ENCODE results near the gene CACNG1. TPM values are rescaled to one million over a fixed set of nuclear protein-coding genes. Genes with fewer than 3 reads are reported as not detected.
"Not testable (repeated sequence)": the region's sequence is repeated elsewhere in the genome, so short reads cannot be mapped to it uniquely, and the experiment has no call there.

Gene CACNG1
- total RNA-seq, 1 experiment from 2014 or later: not detected

- CTCF ChIA-PET: no interaction called here
- no peak for DNase-seq
- intact Hi-C loops (cut with micrococcal nuclease; ENCODE audit: unreplicated experiment): no loop called here
- no peak for TF ChIP-seq CTCF (IDR thresholded peaks at IDR 0.05; ENCODE audit: unreplicated experiment)
- Mint-ChIP-seq H3K4me1 (ENCODE audit: low read depth, unreplicated experiment) (no peaks in the 10 kb centered on the region), H3K27ac (ENCODE audit: unreplicated experiment) (no peak overlapping the region), H3K27me3 (ENCODE audit: unreplicated experiment) (no peaks in the 10 kb centered on the region), H3K36me3 (ENCODE audit: insufficient read depth, unreplicated experiment) (peaks cover 6% of the 10 kb centered on the region), H3K4me3 (ENCODE audit: low read depth, unreplicated experiment) (no peak overlapping the region), H3K9me3 (ENCODE audit: low read depth, unreplicated experiment) (no peaks in the 10 kb centered on the region)
- BruUV-seq (replicated peaks): no TSS peak
Observed at GRCh38 chr17:67088639-67089038, 44.3 kb downstream of the CACNG1 start.

- DNase-seq: no peak
- no peaks in the 10 kb centered on the region for H3K9me3 Mint-ChIP-seq (ENCODE audit: low read depth, unreplicated experiment)
- BruUV-seq (replicated peaks): no TSS peak
- no peaks in the 10 kb centered on the region for H3K27me3 Mint-ChIP-seq (ENCODE audit: unreplicated experiment)
- CTCF ChIA-PET: no interaction called here
- H3K36me3 Mint-ChIP-seq (ENCODE audit: insufficient read depth, unreplicated experiment): peaks cover 5% of the 10 kb centered on the region
- H3K4me1 Mint-ChIP-seq (ENCODE audit: low read depth, unreplicated experiment): peaks cover 10% of the 10 kb centered on the region
- TF ChIP-seq CTCF (IDR thresholded peaks at IDR 0.05; ENCODE audit: unreplicated experiment): no peak
- no peak overlapping the region for H3K4me3 Mint-ChIP-seq (ENCODE audit: low read depth, unreplicated experiment)
- intact Hi-C loops (cut with micrococcal nuclease; ENCODE audit: unreplicated experiment): no loop called here
- no peak overlapping the region for H3K27ac Mint-ChIP-seq (ENCODE audit: unreplicated experiment)
Observed at GRCh38 chr17:67090341-67090740, 46.0 kb downstream of the CACNG1 start.

- Mint-ChIP-seq H3K4me3 (ENCODE audit: low read depth, unreplicated experiment) (no peak overlapping the region), H3K9me3 (ENCODE audit: low read depth, unreplicated experiment) (no peaks in the 10 kb centered on the region), H3K27ac (ENCODE audit: unreplicated experiment) (no peak overlapping the region), H3K27me3 (ENCODE audit: unreplicated experiment) (no peaks in the 10 kb centered on the region), H3K4me1 (ENCODE audit: low read depth, unreplicated experiment) (peaks cover 25% of the 10 kb centered on the region), H3K36me3 (ENCODE audit: insufficient read depth, unreplicated experiment) (peaks cover 11% of the 10 kb centered on the region)
- DNase-seq: no peak
- CTCF ChIA-PET: no interaction called here
- intact Hi-C loops (cut with micrococcal nuclease; ENCODE audit: unreplicated experiment): no loop called here
- no peak for TF ChIP-seq CTCF (IDR thresholded peaks at IDR 0.05; ENCODE audit: unreplicated experiment)
- BruUV-seq (replicated peaks): no TSS peak
Observed at GRCh38 chr17:67092291-67092690, 47.9 kb downstream of the CACNG1 start.

GRCh38 chr17:67092710-67093109 lies 48.4 kb downstream of the CACNG1 start:
- peaks cover 11% of the 10 kb centered on the region for H3K36me3 Mint-ChIP-seq (ENCODE audit: insufficient read depth, unreplicated experiment)
- BruUV-seq (replicated peaks); intact Hi-C loops (cut with micrococcal nuclease; ENCODE audit: unreplicated experiment); DNase-seq; H3K4me3 Mint-ChIP-seq (ENCODE audit: low read depth, unreplicated experiment); H3K9me3 Mint-ChIP-seq (ENCODE audit: low read depth, unreplicated experiment); CTCF ChIA-PET; H3K27me3 Mint-ChIP-seq (ENCODE audit: unreplicated experiment); H3K27ac Mint-ChIP-seq (ENCODE audit: unreplicated experiment): not testable (repeated sequence)
- peaks cover 25% of the 10 kb centered on the region for H3K4me1 Mint-ChIP-seq (ENCODE audit: low read depth, unreplicated experiment)

GRCh38 chr17:67093348-67093747 lies 49.0 kb downstream of the CACNG1 start:
- BruUV-seq (replicated peaks): no TSS peak
- Mint-ChIP-seq H3K27me3 (ENCODE audit: unreplicated experiment) (no peaks in the 10 kb centered on the region), H3K9me3 (ENCODE audit: low read depth, unreplicated experiment) (no peaks in the 10 kb centered on the region), H3K4me1 (ENCODE audit: low read depth, unreplicated experiment) (peaks cover 25% of the 10 kb centered on the region), H3K27ac (ENCODE audit: unreplicated experiment) (no peak overlapping the region), H3K36me3 (ENCODE audit: insufficient read depth, unreplicated experiment) (peaks cover 11% of the 10 kb centered on the region), H3K4me3 (ENCODE audit: low read depth, unreplicated experiment) (no peak overlapping the region)
- no peak for TF ChIP-seq CTCF (IDR thresholded peaks at IDR 0.05; ENCODE audit: unreplicated experiment)
- CTCF ChIA-PET: no interaction called here
- intact Hi-C loops (cut with micrococcal nuclease; ENCODE audit: unreplicated experiment): no loop called here
- no peak for DNase-seq

GRCh38 chr17:67095291-67095690 lies 50.9 kb downstream of the CACNG1 start:
- H3K4me1 Mint-ChIP-seq (ENCODE audit: low read depth, unreplicated experiment): peaks cover 25% of the 10 kb centered on the region
- H3K27ac Mint-ChIP-seq (ENCODE audit: unreplicated experiment); H3K4me3 Mint-ChIP-seq (ENCODE audit: low read depth, unreplicated experiment); BruUV-seq (replicated peaks); H3K9me3 Mint-ChIP-seq (ENCODE audit: low read depth, unreplicated experiment); CTCF ChIA-PET; H3K27me3 Mint-ChIP-seq (ENCODE audit: unreplicated experiment): not testable (repeated sequence)
- DNase-seq: peak; percentile 41
- H3K36me3 Mint-ChIP-seq (ENCODE audit: insufficient read depth, unreplicated experiment): peaks cover 11% of the 10 kb centered on the region
- intact Hi-C loops (cut with micrococcal nuclease; ENCODE audit: unreplicated experiment): loop anchor here (2.0 kb wide), 1 partner anchor 58 kb away; no protein-coding TSS in a partner anchor
